ENCODE data around the gene TBC1D14.

DNA sequence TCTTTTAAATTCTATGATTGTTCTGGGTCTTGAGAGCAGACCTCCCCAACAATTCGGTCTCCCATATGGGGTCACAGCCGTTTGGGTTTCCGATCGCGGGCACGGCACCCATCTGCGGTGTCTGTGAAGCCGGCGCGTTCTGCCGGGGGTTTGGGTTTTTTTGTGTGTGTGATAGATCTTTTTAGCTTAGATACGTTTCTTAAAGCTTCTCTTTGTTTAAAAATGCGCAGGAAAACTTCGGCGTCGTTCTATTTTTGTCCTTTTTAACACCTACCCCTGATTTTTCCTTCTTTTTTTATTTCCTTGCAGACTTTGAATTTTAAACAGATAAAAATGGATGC is 34.2 kb downstream of the TBC1D14 start:
- TF ChIP-seq CTCF (IDR thresholded peaks at IDR 0.05) (no peak), EP300 (IDR thresholded peaks at IDR 0.05) (no peak), POLR2A (IDR thresholded peaks at IDR 0.05) (no peak)

All from sigmoid colon (tissue), 4 donors.